Ecto neural progenitor cell (in vitro differentiated cells): ENCODE data around the gene SCUBE1.

Source experiments
- DNase-seq: peaks from one replicate; pipeline ENCODE4 v3.0.0-alpha.2; 2018; ENCODE audit warnings: low spot score

The SCUBE1 gene

GRCh38 chr22:43173976-43174720 is 169.0 kb downstream of the SCUBE1 start:
- DNase-seq = no peak

- no peak for DNase-seq
Measured at GRCh38 chr22:43173566-43173965, 169.6 kb downstream of the SCUBE1 start.

GRCh38 chr22:43172191-43172590 is 171.0 kb downstream of the SCUBE1 start:
- DNase-seq = no peak

- DNase-seq = no peak
Measured at GRCh38 chr22:43171607-43172006, 171.6 kb downstream of the SCUBE1 start.

- no peak for DNase-seq
Measured at GRCh38 chr22:43171019-43171491, 172.1 kb downstream of the SCUBE1 start.

GRCh38 chr22:43170131-43170480 is 173.1 kb downstream of the SCUBE1 start:
- DNase-seq = no peak

- no peak for DNase-seq
Measured at GRCh38 chr22:43169310-43170130, 173.7 kb downstream of the SCUBE1 start.

GRCh38 chr22:43168471-43169309 is 174.5 kb downstream of the SCUBE1 start:
- no peak for DNase-seq

GRCh38 chr22:43167001-43167589 is 176.1 kb downstream of the SCUBE1 start:
- DNase-seq = no peak

GRCh38 chr22:43166132-43166930 is 176.8 kb downstream of the SCUBE1 start:
- no peak for DNase-seq

- no peak for DNase-seq
Measured at GRCh38 chr22:43164636-43165035, 178.5 kb downstream of the SCUBE1 start.

GRCh38 chr22:43163241-43163795 is 179.9 kb downstream of the SCUBE1 start:
- DNase-seq = no peak

- no peak for DNase-seq
Measured at GRCh38 chr22:43162412-43163150, 180.6 kb downstream of the SCUBE1 start.

- DNase-seq = no peak
Measured at GRCh38 chr22:43160497-43161126, 182.6 kb downstream of the SCUBE1 start.

GRCh38 chr22:43159484-43160178 is 183.5 kb downstream of the SCUBE1 start:
- peak; percentile 64 for DNase-seq

- no peak for DNase-seq
Measured at GRCh38 chr22:43158778-43159483, 184.2 kb downstream of the SCUBE1 start.

GRCh38 chr22:43157874-43158546 is 185.2 kb downstream of the SCUBE1 start:
- DNase-seq = no peak

GRCh38 chr22:43156413-43156812 is 186.8 kb downstream of the SCUBE1 start:
- DNase-seq = no peak
